Immature natural killer cell (primary cell): ENCODE results near the gene PTPRE. TPM values are rescaled to one million over a fixed set of nuclear protein-coding genes. Genes with fewer than 3 reads are reported as not detected.

ENCODE experiments used
- DNase-seq, 3 donors: peaks; one replicate each; pipeline ENCODE4 v3.0.0; 2022; ENCODE audit warnings: mixed read lengths in 1 of 3
- H3K27ac Mint-ChIP-seq, 6 donors: one replicate each; pipeline ENCODE4 v1.8.0; 2020; ENCODE audit warnings: mixed read lengths in 6 of 6, mild to moderate bottlenecking in 5 of 6, inconsistent platforms in 4 of 6, moderate library complexity in 3 of 6
- H3K27me3 Mint-ChIP-seq, 3 donors: one replicate each; pipeline ENCODE4 v1.8.0; 2020 to 2021; ENCODE audit warnings: low read depth in 3 of 3, mild to moderate bottlenecking in 3 of 3, mixed read lengths in 3 of 3, moderate library complexity in 3 of 3, inconsistent platforms in 1 of 3
- H3K36me3 Mint-ChIP-seq, 3 donors: one replicate each; pipeline ENCODE4 v1.8.0; 2020; ENCODE audit warnings: mixed read lengths in 3 of 3, inconsistent platforms in 2 of 3, mild to moderate bottlenecking in 2 of 3
- H3K4me1 Mint-ChIP-seq, 2 donors: one replicate each; pipeline ENCODE4 v1.8.0; 2020; ENCODE audit warnings: inconsistent platforms in 2 of 2, mild to moderate bottlenecking in 2 of 2, mixed read lengths in 2 of 2, moderate library complexity in 1 of 2
- H3K4me3 Mint-ChIP-seq, 5 donors: one replicate each; pipeline ENCODE4 v1.8.0; 2020; ENCODE audit warnings: mild to moderate bottlenecking in 5 of 5, mixed read lengths in 5 of 5, inconsistent platforms in 3 of 5, moderate library complexity in 3 of 5
- H3K9me3 Mint-ChIP-seq, 6 donors: one replicate each; pipeline ENCODE4 v1.8.0; 2020; ENCODE audit warnings: mild to moderate bottlenecking in 6 of 6, mixed read lengths in 6 of 6, inconsistent platforms in 4 of 6, moderate library complexity in 3 of 6
- polyA plus RNA-seq, 3 donors: library from polyadenylated mRNA; unstranded; fragments of 300-500 nt; fragmentation: Illumina TruSeq; gene quantifications; one replicate each; pipeline ENCODE4 v1.2.3, GENCODE V29; 2021

PTPRE gene
- polyA plus RNA-seq, 3 donors from 2014 or later: 35.7 to 73.1 (median 40.3) TPM

- DNase-seq: no peak
- Mint-ChIP-seq H3K4me1 (peaks cover 18 to 41% of the 10 kb centered on the region in 2 donors), H3K36me3 (peaks cover 0 to 3% (median 3%) of the 10 kb centered on the region in 3 donors), H3K27me3 (peaks cover 1 to 3% (median 2%) of the 10 kb centered on the region in 3 donors), H3K27ac (peak overlapping the region in 4 of 6 donors; percentile 2 to 41 (median 16)), H3K9me3 (peaks cover 0 to 1% (median 0%) of the 10 kb centered on the region in 6 donors), H3K4me3 (peak overlapping the region; percentile 1 to 43 (median 3))
Measured at GRCh38 chr10:128102480-128103228, 195.8 kb downstream of the PTPRE start.

GRCh38 chr10:128103229-128103714 is 196.4 kb downstream of the PTPRE start:
- H3K9me3 Mint-ChIP-seq: peaks cover 0 to 1% (median 0%) of the 10 kb centered on the region in 6 donors
- H3K36me3 Mint-ChIP-seq: peaks cover 0 to 3% (median 3%) of the 10 kb centered on the region in 3 donors
- peak; percentile 58 to 65 (median 63) for DNase-seq
- H3K4me1 Mint-ChIP-seq: peaks cover 12 to 35% of the 10 kb centered on the region in 2 donors
- peaks cover 1 to 3% (median 2%) of the 10 kb centered on the region in 3 donors for H3K27me3 Mint-ChIP-seq
- peak overlapping the region; percentile 1 to 43 (median 3) for H3K4me3 Mint-ChIP-seq
- H3K27ac Mint-ChIP-seq: peak overlapping the region in 5 of 6 donors; percentile 2 to 41 (median 28)

- H3K4me1 Mint-ChIP-seq: peaks cover 0 to 27% of the 10 kb centered on the region in 2 donors
- H3K9me3 Mint-ChIP-seq: peaks cover 0 to 1% (median 0%) of the 10 kb centered on the region in 6 donors
- no peak overlapping the region for H3K27ac Mint-ChIP-seq
- H3K27me3 Mint-ChIP-seq: peaks cover 1 to 3% (median 2%) of the 10 kb centered on the region in 3 donors
- H3K36me3 Mint-ChIP-seq: peaks cover 0 to 3% (median 3%) of the 10 kb centered on the region in 3 donors
- no peak for DNase-seq
- H3K4me3 Mint-ChIP-seq: no peak overlapping the region
Measured at GRCh38 chr10:128105383-128105782, 198.5 kb downstream of the PTPRE start.

GRCh38 chr10:128109707-128110106 is 202.8 kb downstream of the PTPRE start:
- Mint-ChIP-seq H3K36me3 (no peaks in the 10 kb centered on the region), H3K27me3 (no peaks in the 10 kb centered on the region), H3K9me3 (peaks cover 0 to 1% (median 0%) of the 10 kb centered on the region in 6 donors), H3K4me3 (no peak overlapping the region), H3K4me1 (peaks cover 0 to 3% of the 10 kb centered on the region in 2 donors), H3K27ac (no peak overlapping the region)
- no peak for DNase-seq

GRCh38 chr10:128110339-128110738 is 203.4 kb downstream of the PTPRE start:
- H3K27me3 Mint-ChIP-seq: no peaks in the 10 kb centered on the region
- DNase-seq: no peak
- H3K4me3 Mint-ChIP-seq: no peak overlapping the region
- H3K9me3 Mint-ChIP-seq: no peaks in the 10 kb centered on the region
- H3K4me1 Mint-ChIP-seq: no peaks in the 10 kb centered on the region
- H3K27ac Mint-ChIP-seq: no peak overlapping the region
- H3K36me3 Mint-ChIP-seq: no peaks in the 10 kb centered on the region

- no peaks in the 10 kb centered on the region for H3K27me3 Mint-ChIP-seq
- DNase-seq: no peak
- H3K27ac Mint-ChIP-seq: no peak overlapping the region
- no peaks in the 10 kb centered on the region for H3K36me3 Mint-ChIP-seq
- H3K4me3 Mint-ChIP-seq: no peak overlapping the region
- no peaks in the 10 kb centered on the region for H3K4me1 Mint-ChIP-seq
- H3K9me3 Mint-ChIP-seq: no peaks in the 10 kb centered on the region
Measured at GRCh38 chr10:128111696-128112095, 204.8 kb downstream of the PTPRE start.

- Mint-ChIP-seq H3K4me3 (no peak overlapping the region), H3K36me3 (no peaks in the 10 kb centered on the region), H3K27ac (no peak overlapping the region), H3K27me3 (no peaks in the 10 kb centered on the region), H3K4me1 (no peaks in the 10 kb centered on the region), H3K9me3 (no peaks in the 10 kb centered on the region)
- no peak for DNase-seq
Measured at GRCh38 chr10:128113026-128113425, 206.1 kb downstream of the PTPRE start.

- no peaks in the 10 kb centered on the region for H3K4me1 Mint-ChIP-seq
- no peaks in the 10 kb centered on the region for H3K9me3 Mint-ChIP-seq
- H3K27me3 Mint-ChIP-seq: no peaks in the 10 kb centered on the region
- H3K4me3 Mint-ChIP-seq: no peak overlapping the region
- H3K27ac Mint-ChIP-seq: no peak overlapping the region
- no peaks in the 10 kb centered on the region for H3K36me3 Mint-ChIP-seq
- no peak for DNase-seq
Measured at GRCh38 chr10:128114901-128115300, 208.0 kb downstream of the PTPRE start.

- Mint-ChIP-seq H3K27me3 (no peaks in the 10 kb centered on the region), H3K9me3 (no peaks in the 10 kb centered on the region), H3K27ac (no peak overlapping the region), H3K36me3 (no peaks in the 10 kb centered on the region), H3K4me1 (no peaks in the 10 kb centered on the region), H3K4me3 (no peak overlapping the region)
- DNase-seq: no peak
Measured at GRCh38 chr10:128115356-128115755, 208.5 kb downstream of the PTPRE start.

GRCh38 chr10:128116187-128116586 is 209.3 kb downstream of the PTPRE start:
- H3K9me3 Mint-ChIP-seq: no peaks in the 10 kb centered on the region
- DNase-seq: no peak
- no peaks in the 10 kb centered on the region for H3K27me3 Mint-ChIP-seq
- no peaks in the 10 kb centered on the region for H3K36me3 Mint-ChIP-seq
- no peak overlapping the region for H3K27ac Mint-ChIP-seq
- no peaks in the 10 kb centered on the region for H3K4me1 Mint-ChIP-seq
- H3K4me3 Mint-ChIP-seq: no peak overlapping the region

- no peak for DNase-seq
- H3K27me3 Mint-ChIP-seq: no peaks in the 10 kb centered on the region
- no peaks in the 10 kb centered on the region for H3K4me1 Mint-ChIP-seq
- H3K36me3 Mint-ChIP-seq: no peaks in the 10 kb centered on the region
- H3K4me3 Mint-ChIP-seq: no peak overlapping the region
- H3K27ac Mint-ChIP-seq: no peak overlapping the region
- H3K9me3 Mint-ChIP-seq: no peaks in the 10 kb centered on the region
Measured at GRCh38 chr10:128116851-128117615, 210.1 kb downstream of the PTPRE start.

- H3K9me3 Mint-ChIP-seq: no peaks in the 10 kb centered on the region
- H3K27me3 Mint-ChIP-seq: peaks cover 8 to 13% (median 10%) of the 10 kb centered on the region in 3 donors
- peaks cover 14 to 23% of the 10 kb centered on the region in 2 donors for H3K4me1 Mint-ChIP-seq
- no peak overlapping the region for H3K4me3 Mint-ChIP-seq
- peaks cover 0 to 8% (median 0%) of the 10 kb centered on the region in 3 donors for H3K36me3 Mint-ChIP-seq
- H3K27ac Mint-ChIP-seq: no peak overlapping the region
- no peak for DNase-seq
Measured at GRCh38 chr10:128121750-128122412, 215.0 kb downstream of the PTPRE start.

- H3K27me3 Mint-ChIP-seq: peaks cover 10 to 17% (median 14%) of the 10 kb centered on the region in 3 donors
- no peak for DNase-seq
- H3K9me3 Mint-ChIP-seq: no peaks in the 10 kb centered on the region
- peaks cover 0 to 8% (median 0%) of the 10 kb centered on the region in 3 donors for H3K36me3 Mint-ChIP-seq
- no peak overlapping the region for H3K27ac Mint-ChIP-seq
- H3K4me1 Mint-ChIP-seq: peaks cover 17 to 30% of the 10 kb centered on the region in 2 donors
- H3K4me3 Mint-ChIP-seq: no peak overlapping the region
Measured at GRCh38 chr10:128122931-128123330, 216.0 kb downstream of the PTPRE start.
